Neuronal stem cell (in vitro differentiated cells): ENCODE data around the gene FLVCR2.

Experiments used
- small RNA-seq: library from polyadenylated mRNA; stranded (forward); fragments of <200 nt; extraction: miRNeasy Mini kit (QIAGEN cat#:217004); gene quantifications from one replicate; pipeline ENCODE3, GENCODE V24; 2013; ENCODE audit not compliant: insufficient read depth

Gene FLVCR2

Small RNA genes lying within 50 kb of the gene (small RNA-seq; reads per million reads assigned to genes)
- gene RNA5SP387, result 3.5 reads per million
